Ishikawa (cell line): Measurements from ENCODE around the gene PHF14.

Experiments used
- CEBPB ChIP-seq: IDR thresholded peaks from 2 replicates; pipeline ENCODE4 v1.6.1; 2012
- CREB1 ChIP-seq: IDR thresholded peaks from 2 replicates; pipeline ENCODE4 v1.6.1; 2012; ENCODE audit warnings: low read depth
- EGR1 ChIP-seq: IDR thresholded peaks from 2 replicates; pipeline ENCODE4 v1.6.1; 2012
- EP300 ChIP-seq: IDR thresholded peaks from 2 replicates; pipeline ENCODE4 v1.6.1; 2012; ENCODE audit warnings: borderline replicate concordance
- FOXM1 ChIP-seq: IDR thresholded peaks from 2 replicates; pipeline ENCODE4 v1.6.1; 2012; ENCODE audit warnings: low read depth, borderline replicate concordance
- NFIC ChIP-seq: IDR thresholded peaks from 2 replicates; pipeline ENCODE4 v1.6.1; 2012
- RAD21 ChIP-seq: IDR thresholded peaks from 2 replicates; pipeline ENCODE4 v1.6.1; 2012; ENCODE audit warnings: low read depth
- TAF1 ChIP-seq: IDR thresholded peaks from 2 replicates; pipeline ENCODE4 v1.6.1; 2012; ENCODE audit warnings: low read depth, mild to moderate bottlenecking
- TCF12 ChIP-seq: IDR thresholded peaks from 2 replicates; pipeline ENCODE4 v1.6.1; 2012; ENCODE audit warnings: low read depth
- TEAD4 ChIP-seq: IDR thresholded peaks from 2 replicates; pipeline ENCODE4 v1.6.1; 2012
- YY1 ChIP-seq: IDR thresholded peaks from 2 replicates; pipeline ENCODE4 v1.6.1; 2012; ENCODE audit warnings: low read depth
- ZBTB7A ChIP-seq: IDR thresholded peaks from 2 replicates; pipeline ENCODE4 v1.6.1; 2012; ENCODE audit warnings: low read depth
- TF ChIP-seq, protein P1 (sequence below): IDR thresholded peaks from 2 replicates; pipeline ENCODE4 v1.6.1; 2012
- TF ChIP-seq, protein P2 (sequence below): IDR thresholded peaks from 2 replicates; pipeline ENCODE4 v1.6.1; 2012
- TF ChIP-seq, protein P3 (sequence below): IDR thresholded peaks from 2 replicates; pipeline ENCODE4 v1.6.1; 2012; ENCODE audit warnings: low read depth, mild to moderate bottlenecking

PHF14 gene

DNA sequence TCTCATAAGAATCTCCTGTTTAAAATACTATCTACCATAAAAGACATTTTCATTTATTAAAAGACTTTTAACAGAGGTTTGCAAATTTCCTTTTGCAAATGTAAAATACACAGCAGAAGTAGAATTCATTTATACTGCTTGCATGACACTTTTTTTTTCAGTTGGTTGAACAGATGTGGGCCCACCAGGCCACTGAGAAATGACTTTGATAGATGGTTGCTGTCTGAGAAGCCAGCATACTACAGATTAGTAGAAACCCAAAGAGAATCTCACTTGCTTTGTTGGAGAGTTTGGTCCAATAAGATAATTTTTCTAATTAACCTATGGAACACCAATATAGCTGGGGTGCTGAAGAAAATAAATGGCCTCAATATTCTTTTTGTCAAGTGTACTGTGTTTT, 66.3 kb downstream of the PHF14 start:
- TF ChIP-seq, protein P1, sequence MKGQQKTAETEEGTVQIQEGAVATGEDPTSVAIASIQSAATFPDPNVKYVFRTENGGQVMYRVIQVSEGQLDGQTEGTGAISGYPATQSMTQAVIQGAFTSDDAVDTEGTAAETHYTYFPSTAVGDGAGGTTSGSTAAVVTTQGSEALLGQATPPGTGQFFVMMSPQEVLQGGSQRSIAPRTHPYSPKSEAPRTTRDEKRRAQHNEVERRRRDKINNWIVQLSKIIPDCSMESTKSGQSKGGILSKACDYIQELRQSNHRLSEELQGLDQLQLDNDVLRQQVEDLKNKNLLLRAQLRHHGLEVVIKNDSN, result no peak
- no peak for TF ChIP-seq YY1
- no peak for TF ChIP-seq RAD21
- TF ChIP-seq, protein P2, sequence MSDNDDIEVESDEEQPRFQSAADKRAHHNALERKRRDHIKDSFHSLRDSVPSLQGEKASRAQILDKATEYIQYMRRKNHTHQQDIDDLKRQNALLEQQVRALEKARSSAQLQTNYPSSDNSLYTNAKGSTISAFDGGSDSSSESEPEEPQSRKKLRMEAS, result no peak
- TF ChIP-seq TCF12, result no peak
- TF ChIP-seq ZBTB7A, result no peak
- TF ChIP-seq FOXM1, result no peak
- no peak for TF ChIP-seq TAF1
- TF ChIP-seq, protein P3, sequence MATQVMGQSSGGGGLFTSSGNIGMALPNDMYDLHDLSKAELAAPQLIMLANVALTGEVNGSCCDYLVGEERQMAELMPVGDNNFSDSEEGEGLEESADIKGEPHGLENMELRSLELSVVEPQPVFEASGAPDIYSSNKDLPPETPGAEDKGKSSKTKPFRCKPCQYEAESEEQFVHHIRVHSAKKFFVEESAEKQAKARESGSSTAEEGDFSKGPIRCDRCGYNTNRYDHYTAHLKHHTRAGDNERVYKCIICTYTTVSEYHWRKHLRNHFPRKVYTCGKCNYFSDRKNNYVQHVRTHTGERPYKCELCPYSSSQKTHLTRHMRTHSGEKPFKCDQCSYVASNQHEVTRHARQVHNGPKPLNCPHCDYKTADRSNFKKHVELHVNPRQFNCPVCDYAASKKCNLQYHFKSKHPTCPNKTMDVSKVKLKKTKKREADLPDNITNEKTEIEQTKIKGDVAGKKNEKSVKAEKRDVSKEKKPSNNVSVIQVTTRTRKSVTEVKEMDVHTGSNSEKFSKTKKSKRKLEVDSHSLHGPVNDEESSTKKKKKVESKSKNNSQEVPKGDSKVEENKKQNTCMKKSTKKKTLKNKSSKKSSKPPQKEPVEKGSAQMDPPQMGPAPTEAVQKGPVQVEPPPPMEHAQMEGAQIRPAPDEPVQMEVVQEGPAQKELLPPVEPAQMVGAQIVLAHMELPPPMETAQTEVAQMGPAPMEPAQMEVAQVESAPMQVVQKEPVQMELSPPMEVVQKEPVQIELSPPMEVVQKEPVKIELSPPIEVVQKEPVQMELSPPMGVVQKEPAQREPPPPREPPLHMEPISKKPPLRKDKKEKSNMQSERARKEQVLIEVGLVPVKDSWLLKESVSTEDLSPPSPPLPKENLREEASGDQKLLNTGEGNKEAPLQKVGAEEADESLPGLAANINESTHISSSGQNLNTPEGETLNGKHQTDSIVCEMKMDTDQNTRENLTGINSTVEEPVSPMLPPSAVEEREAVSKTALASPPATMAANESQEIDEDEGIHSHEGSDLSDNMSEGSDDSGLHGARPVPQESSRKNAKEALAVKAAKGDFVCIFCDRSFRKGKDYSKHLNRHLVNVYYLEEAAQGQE, result no peak
- no peak for TF ChIP-seq EP300
- no peak for TF ChIP-seq NFIC
- no peak for TF ChIP-seq CREB1
- no peak for TF ChIP-seq EGR1
- TF ChIP-seq CEBPB, result no peak
- no peak for TF ChIP-seq TEAD4

DNA sequence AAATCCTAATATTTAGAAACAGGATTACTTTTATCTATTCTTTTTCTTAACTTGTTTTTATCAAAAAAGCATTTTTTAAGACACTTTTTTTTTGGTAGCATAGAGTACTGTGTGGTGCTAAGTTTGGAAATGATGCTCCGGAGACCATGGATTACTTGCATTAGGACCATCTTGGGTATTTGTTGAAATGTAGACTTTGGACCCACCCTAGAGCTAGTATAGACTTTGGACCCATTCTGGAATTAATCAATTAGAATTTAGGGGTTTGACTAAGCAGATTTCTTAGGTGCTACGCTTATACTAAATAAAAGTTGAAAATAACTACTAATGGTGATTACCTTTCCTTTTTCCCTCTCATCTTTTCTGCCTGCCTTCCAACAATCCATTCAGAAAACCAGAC, 80.4 kb downstream of the PHF14 start:
- TF ChIP-seq YY1, result no peak
- no peak for TF ChIP-seq TCF12
- TF ChIP-seq, protein P3, result no peak
- TF ChIP-seq NFIC, result no peak
- TF ChIP-seq CEBPB, result no peak
- no peak for TF ChIP-seq EP300
- TF ChIP-seq CREB1, result no peak
- no peak for TF ChIP-seq TEAD4
- no peak for TF ChIP-seq ZBTB7A
- TF ChIP-seq, protein P1, result no peak
- TF ChIP-seq FOXM1, result no peak
- no peak for TF ChIP-seq RAD21
- TF ChIP-seq, protein P2, result no peak

DNA sequence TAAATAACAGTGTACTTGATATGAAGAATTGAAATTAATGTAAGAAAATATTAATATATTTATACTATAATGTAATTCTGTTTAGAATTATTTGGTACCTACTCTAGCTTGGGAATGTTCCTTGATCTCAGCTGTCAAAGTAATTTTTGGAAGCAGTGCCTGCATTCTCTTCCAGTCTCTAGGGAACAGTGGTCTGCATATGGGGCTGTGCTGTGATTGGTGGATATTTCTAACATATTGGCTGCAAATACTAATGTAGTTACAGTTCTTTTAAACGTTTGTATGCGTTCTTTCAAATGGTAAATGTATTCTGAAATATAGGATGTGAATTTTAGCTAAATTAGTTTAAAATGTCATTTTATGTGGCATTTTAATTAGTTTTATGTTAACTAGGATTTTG, 87.2 kb downstream of the PHF14 start:
- TF ChIP-seq YY1 (no peak), RAD21 (no peak), FOXM1 (no peak)
- TF ChIP-seq, protein P1, result no peak

DNA sequence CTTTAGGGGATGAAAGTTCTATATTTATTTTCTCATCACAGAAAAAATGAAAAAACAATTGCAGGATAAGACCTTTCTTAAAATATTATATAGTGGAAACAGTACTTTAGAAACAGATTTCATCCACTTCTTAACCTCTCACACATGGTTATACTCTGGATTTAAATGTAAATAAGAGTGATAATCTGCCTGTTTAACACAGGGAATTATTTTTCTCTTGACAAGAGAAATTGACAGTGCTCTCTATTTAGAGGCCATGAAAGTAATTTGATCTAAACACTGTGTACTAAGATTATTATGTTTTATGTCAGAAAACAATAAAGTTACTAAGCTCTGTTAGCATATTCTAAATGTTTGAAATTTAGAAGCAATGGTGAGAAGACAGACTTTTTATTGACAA, 88.4 kb downstream of the PHF14 start:
- TF ChIP-seq RAD21 (no peak), ZBTB7A (no peak), TEAD4 (no peak), CEBPB (no peak), NFIC (no peak)

DNA sequence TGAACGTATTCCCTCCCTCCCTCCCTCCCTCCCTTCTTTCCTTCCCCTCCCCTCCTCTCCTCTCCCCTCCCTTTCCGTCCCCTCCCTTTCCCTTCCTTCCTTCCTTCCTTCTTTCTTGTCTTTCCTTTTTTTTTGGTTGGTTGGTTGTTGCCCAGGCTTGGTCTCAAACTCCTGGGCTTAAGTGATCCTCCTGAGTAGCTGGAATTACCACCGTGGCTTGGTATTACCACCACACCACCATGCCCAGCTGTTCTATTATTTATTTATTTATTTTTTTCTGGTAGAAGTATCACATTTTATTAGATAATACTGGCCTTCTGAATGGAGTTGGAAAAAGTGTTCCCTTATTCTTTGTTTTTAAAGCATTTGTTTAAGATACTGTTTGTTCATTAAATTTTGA, 95.9 kb downstream of the PHF14 start:
- no peak for TF ChIP-seq RAD21
- no peak for TF ChIP-seq TCF12
- no peak for TF ChIP-seq TAF1
- TF ChIP-seq, protein P1, result no peak
- TF ChIP-seq NFIC, result no peak

DNA sequence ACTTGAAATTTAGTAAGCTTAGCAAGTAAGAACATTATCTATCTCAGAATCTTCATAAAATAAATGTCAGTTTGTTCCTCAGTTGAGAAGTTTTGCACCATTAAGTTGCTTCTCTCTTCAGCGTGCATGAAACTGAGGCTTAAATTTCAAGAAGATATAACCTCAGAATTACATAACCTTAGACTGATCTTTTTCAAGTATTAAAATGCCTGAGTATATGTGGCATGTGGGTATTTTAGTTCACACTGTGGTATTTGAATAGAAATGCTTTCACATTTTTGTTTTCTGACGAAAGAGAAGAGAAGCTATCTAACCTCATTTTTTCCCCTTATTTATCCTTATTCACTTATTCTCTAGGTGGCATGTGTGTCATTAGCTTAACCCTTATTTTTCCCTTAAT, 104.1 kb downstream of the PHF14 start:
- TF ChIP-seq FOXM1, result no peak
- TF ChIP-seq, protein P2, result no peak
- TF ChIP-seq, protein P3, result no peak
- no peak for TF ChIP-seq ZBTB7A
